Adrenal gland (tissue), 5 donors: ENCODE results near the gene NAA40.

Source experiments
- POLR2A ChIP-seq, 2 donors: fragments of 450-650 bp; IDR thresholded peaks; one replicate each; pipeline ENCODE4 v1.6.1; 2017; ENCODE audit warnings: antibody characterized with exemption in 2 of 2, mild to moderate bottlenecking in 2 of 2, moderate library complexity in 1 of 2
- TF ChIP-seq, protein P1 (sequence below), 6 experiments: fragments of 450-650 bp in 4 of 6; fragments of 200-600 bp in 2 of 6; sonication (generic) in 1 of 6; IDR thresholded peaks; 1 replicate in 5 of 6; 2 replicates in 1 of 6; pipeline versions ENCODE4 v1.5.1 to v1.8.0; 2016 to 2021; ENCODE audit warnings: antibody characterized with exemption in 6 of 6, mild to moderate bottlenecking in 2 of 6, moderate library complexity in 1 of 6
- donor health status: DM: no; HTN: no; CAD: no.

DNA sequence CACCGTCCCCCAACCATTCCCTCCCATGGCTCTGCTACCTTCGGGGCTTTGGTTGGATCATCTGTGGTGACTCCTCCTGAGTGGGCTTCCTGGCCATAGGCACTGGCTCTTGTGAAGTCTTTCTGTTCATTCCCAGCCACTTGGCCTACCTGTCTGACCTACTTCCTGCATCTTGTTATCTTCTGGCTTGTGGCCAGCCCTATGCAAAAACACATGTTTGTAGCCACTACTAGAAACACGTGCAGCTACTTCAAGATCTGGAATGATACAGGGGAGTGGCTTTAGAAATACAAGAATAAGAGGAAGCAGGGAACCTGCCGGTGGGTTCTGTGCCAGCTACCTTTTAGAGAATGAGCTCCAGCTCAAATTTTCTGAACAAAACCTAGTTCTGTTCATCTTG is 42.7 kb upstream of the NAA40 start:
- TF ChIP-seq, protein P1, sequence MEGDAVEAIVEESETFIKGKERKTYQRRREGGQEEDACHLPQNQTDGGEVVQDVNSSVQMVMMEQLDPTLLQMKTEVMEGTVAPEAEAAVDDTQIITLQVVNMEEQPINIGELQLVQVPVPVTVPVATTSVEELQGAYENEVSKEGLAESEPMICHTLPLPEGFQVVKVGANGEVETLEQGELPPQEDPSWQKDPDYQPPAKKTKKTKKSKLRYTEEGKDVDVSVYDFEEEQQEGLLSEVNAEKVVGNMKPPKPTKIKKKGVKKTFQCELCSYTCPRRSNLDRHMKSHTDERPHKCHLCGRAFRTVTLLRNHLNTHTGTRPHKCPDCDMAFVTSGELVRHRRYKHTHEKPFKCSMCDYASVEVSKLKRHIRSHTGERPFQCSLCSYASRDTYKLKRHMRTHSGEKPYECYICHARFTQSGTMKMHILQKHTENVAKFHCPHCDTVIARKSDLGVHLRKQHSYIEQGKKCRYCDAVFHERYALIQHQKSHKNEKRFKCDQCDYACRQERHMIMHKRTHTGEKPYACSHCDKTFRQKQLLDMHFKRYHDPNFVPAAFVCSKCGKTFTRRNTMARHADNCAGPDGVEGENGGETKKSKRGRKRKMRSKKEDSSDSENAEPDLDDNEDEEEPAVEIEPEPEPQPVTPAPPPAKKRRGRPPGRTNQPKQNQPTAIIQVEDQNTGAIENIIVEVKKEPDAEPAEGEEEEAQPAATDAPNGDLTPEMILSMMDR (IDR thresholded peaks at IDR 0.05) = no peak
- no peak for TF ChIP-seq POLR2A (IDR thresholded peaks at IDR 0.05)
